Loucy (cell line): ENCODE measurements around the gene PCMTD2.

Experiments used
- H2AFZ ChIP-seq: fragments of 200-600 bp; sonication (generic); 2 replicates; pipeline ENCODE4 v1.6.0; 2016; ENCODE audit warnings: antibody characterized with exemption, mild to moderate bottlenecking, low read length, moderate library complexity
- H3F3A ChIP-seq: fragments of 200-600 bp; 2 replicates; pipeline ENCODE4 v1.6.0; 2016; ENCODE audit warnings: antibody characterized with exemption, low read depth, mild to moderate bottlenecking
- H3K27me3 ChIP-seq: fragments of 200-600 bp; sonication (generic); 2 replicates; pipeline ENCODE4 v1.6.1; 2014; ENCODE audit warnings: low read length, mild to moderate bottlenecking; ENCODE audit not compliant: insufficient read depth, poor library complexity, severe bottlenecking
- H3K36me3 ChIP-seq: fragments of 200-600 bp; sonication (generic); 2 replicates; pipeline ENCODE4 v1.6.1; 2016; ENCODE audit warnings: low read length; ENCODE audit not compliant: insufficient read depth
- H3K4me1 ChIP-seq: fragments of 200-600 bp; sonication (generic); 2 replicates; pipeline ENCODE4 v1.5.1; 2014; ENCODE audit warnings: low read length, mild to moderate bottlenecking; ENCODE audit not compliant: insufficient read depth, poor library complexity, severe bottlenecking
- H3K4me2 ChIP-seq: fragments of 200-600 bp; sonication (generic); 2 replicates; pipeline ENCODE4 v1.6.0; 2014; ENCODE audit warnings: antibody characterized with exemption, low read length, low read depth, mild to moderate bottlenecking; ENCODE audit not compliant: poor library complexity, severe bottlenecking
- H3K4me3 ChIP-seq: fragments of 200-600 bp; sonication (generic); 2 replicates; pipeline ENCODE4 v1.5.1; 2014; ENCODE audit warnings: low read length, mild to moderate bottlenecking, mixed read lengths; ENCODE audit not compliant: poor library complexity, severe bottlenecking
- H3K79me2 ChIP-seq: fragments of 200-600 bp; sonication (generic); 2 replicates; pipeline ENCODE4 v1.6.1; 2014; ENCODE audit warnings: low read length; ENCODE audit not compliant: insufficient read depth
- H3K9ac ChIP-seq: fragments of 200-600 bp; sonication (generic); 2 replicates; pipeline ENCODE4 v1.6.0; 2014; ENCODE audit warnings: mild to moderate bottlenecking, low read depth, low read length, moderate library complexity; ENCODE audit not compliant: poor library complexity, severe bottlenecking
- H3K9me2 ChIP-seq: fragments of 200-600 bp; sonication (generic); replicated peaks from 2 replicates; pipeline ENCODE4 v1.6.1; 2016; ENCODE audit warnings: low read depth, low read length, mixed read lengths
- H3K9me3 ChIP-seq: fragments of 200-600 bp; sonication (generic); 2 replicates; pipeline ENCODE4 v1.6.1; 2014; ENCODE audit warnings: mild to moderate bottlenecking, antibody characterized with exemption, low read length, low read depth; ENCODE audit not compliant: insufficient read depth
- H4K20me1 ChIP-seq: fragments of 200-600 bp; sonication (generic); 2 replicates; pipeline ENCODE4 v1.6.0; 2014; ENCODE audit warnings: antibody characterized with exemption, low read length, mild to moderate bottlenecking; ENCODE audit not compliant: insufficient read depth, poor library complexity, severe bottlenecking
- CTCF ChIP-seq: fragments of 200-600 bp; sonication (generic); conservative IDR thresholded peaks from 2 replicates; pipeline ENCODE4 v1.5.1; 2014; ENCODE audit warnings: mild to moderate bottlenecking, antibody characterized with exemption, low read length
- EZH2phosphoT487 ChIP-seq: fragments of 200-600 bp; IDR thresholded peaks from 2 replicates; pipeline ENCODE4 v1.6.1; 2018; ENCODE audit warnings: antibody characterized with exemption, mild to moderate bottlenecking, moderate library complexity, borderline replicate concordance

The PCMTD2 gene

DNA sequence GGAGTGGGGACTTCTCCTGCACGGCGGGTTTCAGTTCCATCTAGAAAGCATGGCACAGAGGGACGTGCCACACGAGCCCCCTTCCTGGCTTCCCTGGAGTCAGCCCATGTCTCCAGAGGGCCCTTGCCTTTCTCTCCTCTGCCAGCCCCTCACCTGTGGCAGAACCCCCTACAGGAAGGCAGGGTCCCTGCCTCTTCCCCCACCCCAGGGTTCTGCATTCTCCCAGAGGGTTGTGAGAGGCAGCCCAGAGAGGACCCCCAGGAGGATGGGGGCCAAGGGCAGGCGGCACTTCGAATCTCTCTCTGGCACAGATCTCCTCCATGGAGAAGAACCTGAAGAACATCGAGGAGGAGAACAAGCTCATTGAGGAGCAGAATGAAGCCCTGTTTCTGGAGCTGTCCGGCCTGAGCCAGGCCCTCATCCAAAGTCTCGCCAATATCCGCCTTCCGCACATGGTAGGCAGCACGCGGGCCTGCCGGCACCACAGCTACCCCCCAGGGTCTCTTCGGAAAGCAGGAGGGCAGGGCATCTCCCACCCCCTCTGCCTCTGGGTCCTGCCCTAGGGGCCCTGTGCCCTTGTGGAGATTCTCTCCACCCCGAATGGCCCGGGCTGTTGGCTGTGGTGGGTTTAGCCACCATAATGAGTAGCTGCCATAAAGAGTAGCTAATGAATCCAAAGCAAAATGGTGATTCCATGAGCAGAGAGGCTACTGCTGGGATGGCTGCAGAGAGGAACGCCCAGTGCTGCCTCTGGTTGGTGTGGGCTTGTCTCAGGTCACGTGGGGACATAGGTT is 15.9 kb upstream of the PCMTD2 start:
- Histone ChIP-seq H3K9me2 (no peaks in the 10 kb centered on the region), H3K79me2 (no peaks in the 10 kb centered on the region), H2AFZ (no peak overlapping the region), H3K36me3 (no peaks in the 10 kb centered on the region), H3K27me3 (no peaks in the 10 kb centered on the region), H4K20me1 (no peaks in the 10 kb centered on the region), H3K9ac (no peak overlapping the region), H3F3A (no peaks in the 10 kb centered on the region), H3K4me1 (no peaks in the 10 kb centered on the region), H3K4me2 (no peak overlapping the region), H3K9me3 (peaks cover 28% of the 10 kb centered on the region; the same call in 1 of the 2 replicates), H3K4me3 (no peak overlapping the region)
- TF ChIP-seq EZH2phosphoT487 (no peak), CTCF (no peak)

GRCh38 chr20:64240243-64241015 is 15.1 kb upstream of the PCMTD2 start:
- H3K9me3 ChIP-seq = peaks cover 32% of the 10 kb centered on the region; the same call in 1 of the 2 replicates
- H3K4me3 ChIP-seq = no peak overlapping the region
- no peaks in the 10 kb centered on the region for H3K79me2 ChIP-seq
- no peak overlapping the region for H2AFZ ChIP-seq
- H3K9ac ChIP-seq = no peak overlapping the region
- no peaks in the 10 kb centered on the region for H4K20me1 ChIP-seq
- H3K36me3 ChIP-seq = no peaks in the 10 kb centered on the region
- H3K27me3 ChIP-seq = no peaks in the 10 kb centered on the region
- TF ChIP-seq CTCF (no peak), EZH2phosphoT487 (no peak)
- no peaks in the 10 kb centered on the region for H3F3A ChIP-seq
- no peak overlapping the region for H3K4me2 ChIP-seq
- H3K4me1 ChIP-seq = no peaks in the 10 kb centered on the region
- H3K9me2 ChIP-seq = no peaks in the 10 kb centered on the region

DNA sequence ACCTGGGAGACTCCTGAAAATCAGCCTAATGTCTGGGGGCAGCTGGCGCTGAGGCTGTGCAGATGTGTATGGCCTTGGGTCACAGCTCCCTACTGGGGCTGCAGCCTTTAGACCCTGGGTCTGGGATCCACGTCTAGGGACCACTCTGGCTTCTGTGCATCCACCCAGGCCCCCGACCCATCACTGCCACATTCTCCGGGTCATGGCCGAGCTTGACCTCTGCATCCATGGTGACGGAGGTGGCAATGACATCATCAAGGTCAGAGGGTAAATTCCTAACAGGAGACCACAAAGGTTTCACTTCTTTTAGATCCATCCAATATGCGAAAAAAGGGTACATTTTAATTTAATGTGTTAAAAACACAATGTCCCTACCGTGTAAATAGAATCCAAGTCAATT is 14.5 kb upstream of the PCMTD2 start:
- Histone ChIP-seq H3K79me2 (no peaks in the 10 kb centered on the region), H2AFZ (no peak overlapping the region), H4K20me1 (no peaks in the 10 kb centered on the region), H3K9me3 (peaks cover 33% of the 10 kb centered on the region; the same call in 1 of the 2 replicates), H3K9ac (no peak overlapping the region), H3K4me1 (no peaks in the 10 kb centered on the region), H3K4me3 (no peak overlapping the region), H3K4me2 (no peak overlapping the region), H3K27me3 (no peaks in the 10 kb centered on the region), H3K36me3 (no peaks in the 10 kb centered on the region), H3F3A (no peaks in the 10 kb centered on the region), H3K9me2 (no peaks in the 10 kb centered on the region)
- TF ChIP-seq EZH2phosphoT487 (no peak), CTCF (no peak)
